CD14-positive monocyte (primary cell): ENCODE data around the gene MTHFR. TPM values are rescaled to one million over a fixed set of nuclear protein-coding genes. Genes with fewer than 3 reads are reported as not detected.
A peak's percentile ranks its signal among the peaks of the same experiment; 100 is the strongest.

ENCODE experiments used
- DNase-seq, 3 donors: peaks; one replicate each; pipeline ENCODE4 v3.0.0-alpha.2; 2011 to 2022
- H2AFZ ChIP-seq: 2 replicates; pipeline ENCODE4 v1.6.0; 2012; ENCODE audit warnings: mild to moderate bottlenecking, low read depth, low read length, inconsistent platforms; ENCODE audit not compliant: insufficient read depth, poor library complexity, severe bottlenecking
- H3K27ac ChIP-seq, 2 donors: 1 replicate in 1 of 2; 2 replicates in 1 of 2; pipeline ENCODE4 v1.5.1; 2012 to 2013; ENCODE audit warnings: low read length in 2 of 2, control low read depth in 1 of 2, inconsistent platforms in 1 of 2, low read depth in 1 of 2, mild to moderate bottlenecking in 1 of 2
- H3K27me3 ChIP-seq, 2 donors: one replicate each; pipeline versions ENCODE4 v1.6.0 to v1.6.1; 2011 to 2013; ENCODE audit warnings: low read length in 2 of 2; ENCODE audit not compliant: control insufficient read depth in 2 of 2, insufficient read depth in 2 of 2
- H3K36me3 ChIP-seq, 2 donors: replicated peaks in 1 of 2; 1 replicate in 1 of 2; 2 replicates in 1 of 2; pipeline versions ENCODE4 v1.5.1 to v1.6.1; 2012 to 2013; ENCODE audit warnings: low read length in 2 of 2, control low read depth in 1 of 2, inconsistent platforms in 1 of 2, mild to moderate bottlenecking in 1 of 2; ENCODE audit not compliant: insufficient read depth in 2 of 2, control insufficient read depth in 1 of 2
- H3K4me1 ChIP-seq, 2 donors: 1 replicate in 1 of 2; 2 replicates in 1 of 2; pipeline versions ENCODE4 v1.5.1 to v1.6.1; 2012 to 2013; ENCODE audit warnings: low read length in 2 of 2, control low read depth in 1 of 2, inconsistent platforms in 1 of 2, mild to moderate bottlenecking in 1 of 2, moderate library complexity in 1 of 2; ENCODE audit not compliant: insufficient read depth in 2 of 2, control insufficient read depth in 1 of 2
- H3K4me2 ChIP-seq: replicated peaks from 2 replicates; pipeline ENCODE3; 2012; ENCODE audit warnings: low read length, moderate library complexity, mild to moderate bottlenecking; ENCODE audit not compliant: poor library complexity, severe bottlenecking; ENCODE audit errors: extremely low read depth
- H3K4me3 ChIP-seq, 3 experiments: fragments of 200-600 bp in 1 of 3; sonication (generic) in 1 of 3; replicated peaks in 1 of 3; 1 replicate in 2 of 3; 2 replicates in 1 of 3; pipeline ENCODE4 v1.5.1; 2011 to 2013; ENCODE audit warnings: low read length in 3 of 3, mild to moderate bottlenecking in 3 of 3, control low read depth in 2 of 3, low read depth in 2 of 3, inconsistent platforms in 1 of 3, moderate library complexity in 1 of 3
- H3K79me2 ChIP-seq: 2 replicates; pipeline ENCODE4 v1.6.0; 2012; ENCODE audit warnings: mild to moderate bottlenecking, control low read depth, inconsistent platforms, low read length, moderate library complexity; ENCODE audit not compliant: insufficient read depth
- H3K9ac ChIP-seq: 2 replicates; pipeline ENCODE4 v1.6.0; 2017; ENCODE audit warnings: low read length, mild to moderate bottlenecking; ENCODE audit not compliant: insufficient read depth, poor library complexity, severe bottlenecking
- H3K9me3 ChIP-seq, 2 donors: replicated peaks in 1 of 2; 1 replicate in 1 of 2; 2 replicates in 1 of 2; pipeline versions ENCODE4 v1.5.1 to v1.6.1; 2012 to 2013; ENCODE audit warnings: low read length in 2 of 2, control low read depth in 1 of 2; ENCODE audit not compliant: control insufficient read depth in 1 of 2, insufficient read depth in 1 of 2
- H4K20me1 ChIP-seq: 2 replicates; pipeline ENCODE4 v1.6.0; 2012; ENCODE audit warnings: mild to moderate bottlenecking, low read length, control low read depth, moderate library complexity; ENCODE audit not compliant: insufficient read depth
- H3K27ac Mint-ChIP-seq, 7 donors: one replicate each; pipeline ENCODE4 v1.8.0; 2020; ENCODE audit warnings: mild to moderate bottlenecking in 7 of 7, mixed read lengths in 7 of 7, moderate library complexity in 6 of 7, inconsistent platforms in 2 of 7
- H3K27me3 Mint-ChIP-seq, 3 donors: one replicate each; pipeline ENCODE4 v1.8.0; 2021 to 2022; ENCODE audit warnings: low read depth in 3 of 3, mild to moderate bottlenecking in 3 of 3, mixed read lengths in 3 of 3, moderate library complexity in 3 of 3, inconsistent platforms in 1 of 3
- H3K36me3 Mint-ChIP-seq, 2 donors: one replicate each; pipeline ENCODE4 v1.8.0; 2020; ENCODE audit warnings: mixed read lengths in 2 of 2, inconsistent platforms in 1 of 2, mild to moderate bottlenecking in 1 of 2
- H3K4me1 Mint-ChIP-seq: one replicate; pipeline ENCODE4 v1.8.0; 2020; ENCODE audit warnings: mild to moderate bottlenecking, mixed read lengths
- H3K4me3 Mint-ChIP-seq, 2 donors: one replicate each; pipeline ENCODE4 v1.8.0; 2020; ENCODE audit warnings: mild to moderate bottlenecking in 2 of 2, mixed read lengths in 2 of 2, moderate library complexity in 1 of 2
- H3K9me3 Mint-ChIP-seq, 7 donors: one replicate each; pipeline ENCODE4 v1.8.0; 2020 to 2022; ENCODE audit warnings: mixed read lengths in 7 of 7, mild to moderate bottlenecking in 6 of 7, moderate library complexity in 6 of 7, inconsistent platforms in 2 of 7
- WGBS: methylation state at CpG from one replicate; pipeline ENCODE4 v1.1.5; 2013; ENCODE audit warnings: missing lambda C conversion rate; ENCODE audit not compliant: insufficient coverage; 5-methylcytosine and 5-hydroxymethylcytosine counted together
- intact Hi-C, 2 donors: fragments of 100-400 bp; cut with micrococcal nuclease; formaldehyde crosslinking; loops; one replicate each; pipeline versions ENCODE4 v1.15.0 to v1.15.1; 2023
- polyA plus RNA-seq, 3 donors: library from polyadenylated mRNA; depleted of rRNA in 1 of 3; unstranded in 2 of 3; stranded (reverse) in 1 of 3; fragments of 300-500 nt in 2 of 3; fragments of >200 nt in 1 of 3; fragmentation: Illumina TruSeq in 2 of 3; gene quantifications; 1 replicate in 2 of 3; 2 replicates in 1 of 3; pipeline ENCODE4 v1.2.3, GENCODE V29; 2012 to 2021
- TF ChIP-seq, protein P1 (sequence below): fragments of 200-600 bp; IDR thresholded peaks from one replicate; pipeline ENCODE4 v1.8.0; 2022; ENCODE audit warnings: antibody characterized with exemption, mild to moderate bottlenecking

The MTHFR gene
- polyA plus RNA-seq, 3 donors = 4.5 to 41.9 (median 8.5) TPM

DNA sequence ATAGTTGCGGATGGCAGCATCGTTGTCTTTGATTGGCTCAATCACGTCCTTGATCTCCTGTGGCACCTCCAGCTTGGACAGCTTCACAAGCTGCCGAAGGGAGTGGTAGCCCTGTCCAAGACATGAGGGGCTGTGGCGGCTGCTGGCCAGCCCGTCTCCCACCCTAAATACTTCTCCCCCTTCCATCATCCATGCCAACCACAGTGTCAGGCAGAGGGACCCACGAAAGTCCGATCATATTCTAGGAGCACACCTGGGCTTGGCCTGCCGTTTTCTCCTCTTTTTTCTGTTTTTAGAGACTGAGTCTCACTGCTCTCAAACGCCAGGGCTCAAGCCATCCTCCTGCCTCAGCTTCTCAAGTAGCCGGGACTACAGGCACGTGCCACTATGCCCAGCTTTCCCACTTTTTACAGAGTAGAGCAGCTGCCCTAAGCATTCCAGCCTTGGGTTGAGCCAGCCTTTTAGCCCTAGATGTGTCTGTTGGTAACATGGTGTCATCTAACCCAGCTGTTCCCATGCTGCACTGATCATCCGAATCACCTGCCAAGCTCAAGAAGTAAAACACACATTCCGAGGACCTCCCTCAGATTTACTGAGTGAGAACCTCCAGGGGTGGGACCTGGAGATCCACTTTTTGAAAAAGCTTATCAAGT lies 10.4 kb downstream of the MTHFR start:
- no peak overlapping the region for H2AFZ ChIP-seq
- no peak overlapping the region for H3K4me3 Mint-ChIP-seq
- H3K27ac Mint-ChIP-seq = peak overlapping the region in 4 of 7 donors; percentile 20 to 63 (median 48)
- TF ChIP-seq, protein P1, sequence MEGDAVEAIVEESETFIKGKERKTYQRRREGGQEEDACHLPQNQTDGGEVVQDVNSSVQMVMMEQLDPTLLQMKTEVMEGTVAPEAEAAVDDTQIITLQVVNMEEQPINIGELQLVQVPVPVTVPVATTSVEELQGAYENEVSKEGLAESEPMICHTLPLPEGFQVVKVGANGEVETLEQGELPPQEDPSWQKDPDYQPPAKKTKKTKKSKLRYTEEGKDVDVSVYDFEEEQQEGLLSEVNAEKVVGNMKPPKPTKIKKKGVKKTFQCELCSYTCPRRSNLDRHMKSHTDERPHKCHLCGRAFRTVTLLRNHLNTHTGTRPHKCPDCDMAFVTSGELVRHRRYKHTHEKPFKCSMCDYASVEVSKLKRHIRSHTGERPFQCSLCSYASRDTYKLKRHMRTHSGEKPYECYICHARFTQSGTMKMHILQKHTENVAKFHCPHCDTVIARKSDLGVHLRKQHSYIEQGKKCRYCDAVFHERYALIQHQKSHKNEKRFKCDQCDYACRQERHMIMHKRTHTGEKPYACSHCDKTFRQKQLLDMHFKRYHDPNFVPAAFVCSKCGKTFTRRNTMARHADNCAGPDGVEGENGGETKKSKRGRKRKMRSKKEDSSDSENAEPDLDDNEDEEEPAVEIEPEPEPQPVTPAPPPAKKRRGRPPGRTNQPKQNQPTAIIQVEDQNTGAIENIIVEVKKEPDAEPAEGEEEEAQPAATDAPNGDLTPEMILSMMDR = no peak
- H3K9ac ChIP-seq = no peak overlapping the region
- H4K20me1 ChIP-seq = peaks cover 8% of the 10 kb centered on the region
- H3K36me3 Mint-ChIP-seq = peaks cover 78 to 95% of the 10 kb centered on the region in 2 donors
- H3K27ac ChIP-seq = no peak overlapping the region
- peaks cover 22 to 24% of the 10 kb centered on the region in 2 donors for H3K4me1 ChIP-seq
- peaks cover under 1% of the 10 kb centered on the region for H3K79me2 ChIP-seq
- intact Hi-C loops = loop anchor here in 1 of 2 donors (10.0 kb wide), 1 partner anchor 61 kb away; the partner anchor contains the start of gene AGTRAP
- peaks cover 67 to 88% of the 10 kb centered on the region in 2 donors for H3K36me3 ChIP-seq
- H3K27me3 ChIP-seq = no peaks in the 10 kb centered on the region
- no peak overlapping the region for H3K4me3 ChIP-seq
- peaks cover 0 to 2% (median 0%) of the 10 kb centered on the region in 3 donors for H3K27me3 Mint-ChIP-seq
- peaks cover 25% of the 10 kb centered on the region for H3K4me1 Mint-ChIP-seq
- DNase-seq = no peak
- 93% methylated on average over 11 of the region's 14 CpGs for WGBS
- no peaks in the 10 kb centered on the region for H3K9me3 ChIP-seq
- H3K9me3 Mint-ChIP-seq = no peaks in the 10 kb centered on the region
- no peak overlapping the region for H3K4me2 ChIP-seq

DNA sequence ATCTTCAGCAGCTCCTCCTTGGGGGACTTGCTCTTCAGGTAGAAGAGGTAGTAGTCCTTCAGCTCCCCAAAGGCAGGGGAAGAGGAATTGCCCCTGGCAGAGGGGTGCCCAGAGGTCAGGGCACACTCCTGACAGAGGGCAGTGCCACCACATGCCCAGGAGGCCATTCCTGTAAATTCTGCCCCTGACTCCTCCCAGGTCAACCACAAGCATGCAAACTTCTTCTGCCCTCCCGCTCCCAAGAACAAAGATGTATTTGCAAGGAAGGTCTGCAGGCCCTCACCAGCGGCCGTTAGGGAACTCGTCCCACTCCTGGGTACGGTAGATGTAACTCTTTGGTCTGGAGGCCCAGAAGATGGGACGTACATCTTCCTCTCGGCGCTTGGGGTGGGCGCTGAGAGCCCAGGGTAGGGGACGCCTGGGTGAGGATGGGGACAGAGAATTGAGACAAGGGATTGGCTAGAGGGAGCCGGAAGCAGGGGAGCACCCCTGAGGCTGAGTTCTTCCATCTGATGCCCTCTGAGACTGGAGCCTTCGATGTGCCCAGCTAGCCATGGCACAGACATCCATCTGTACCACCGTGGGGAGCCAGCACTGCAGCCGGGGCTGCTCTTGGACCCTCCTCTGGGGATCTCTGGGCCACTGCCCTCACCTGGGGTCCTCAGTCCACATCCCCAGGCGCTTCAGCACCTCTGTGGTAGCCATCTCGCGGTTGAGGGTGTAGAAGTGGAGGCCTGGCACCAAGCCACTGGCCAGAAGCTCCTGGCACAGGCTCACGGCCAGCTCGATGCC lies 11.1 kb downstream of the MTHFR start:
- H3K9me3 Mint-ChIP-seq = no peaks in the 10 kb centered on the region
- Histone ChIP-seq H3K4me2 (no peak overlapping the region), H3K27ac (peak overlapping the region in 1 of 2 donors; percentile 35), H2AFZ (no peak overlapping the region), H3K9ac (no peak overlapping the region), H3K9me3 (no peaks in the 10 kb centered on the region), H3K4me1 (peaks cover 30 to 31% of the 10 kb centered on the region in 2 donors), H3K27me3 (no peaks in the 10 kb centered on the region), H3K4me3 (no peak overlapping the region), H3K36me3 (peaks cover 65 to 88% of the 10 kb centered on the region in 2 donors), H4K20me1 (peaks cover 3% of the 10 kb centered on the region), H3K79me2 (no peaks in the 10 kb centered on the region)
- peaks cover 78 to 95% of the 10 kb centered on the region in 2 donors for H3K36me3 Mint-ChIP-seq
- TF ChIP-seq, protein P1 = no peak
- H3K27me3 Mint-ChIP-seq = no peaks in the 10 kb centered on the region
- intact Hi-C loops = loop anchor here in 1 of 2 donors (10.0 kb wide), 1 partner anchor 60 kb away; the partner anchor contains the start of gene AGTRAP
- H3K4me1 Mint-ChIP-seq = peaks cover 30% of the 10 kb centered on the region
- WGBS = 91% methylated on average over 17 of the region's 19 CpGs
- no peak overlapping the region for H3K4me3 Mint-ChIP-seq
- peak overlapping the region in 4 of 7 donors; percentile 50 to 85 (median 69) for H3K27ac Mint-ChIP-seq
- DNase-seq = no peak
